ENCODE results near the gene SOX5.
"Not testable (repeated sequence)": the region's sequence is repeated elsewhere in the genome, so short reads cannot be mapped to it uniquely, and the experiment has no call there.

The SOX5 gene

GRCh38 chr12:23731493-23731892 is 218.0 kb downstream of the SOX5 start:
- Mint-ChIP-seq H3K27me3 (no peaks in the 10 kb centered on the region), H3K4me3 (no peak overlapping the region), H3K27ac (no peak overlapping the region), H3K9me3 (peaks cover 6% of the 10 kb centered on the region), H3K4me1 (no peaks in the 10 kb centered on the region), H3K36me3 (ENCODE audit: low read depth) (no peaks in the 10 kb centered on the region)
- ATAC-seq (no peak), DNase-seq (no peak)

DNA sequence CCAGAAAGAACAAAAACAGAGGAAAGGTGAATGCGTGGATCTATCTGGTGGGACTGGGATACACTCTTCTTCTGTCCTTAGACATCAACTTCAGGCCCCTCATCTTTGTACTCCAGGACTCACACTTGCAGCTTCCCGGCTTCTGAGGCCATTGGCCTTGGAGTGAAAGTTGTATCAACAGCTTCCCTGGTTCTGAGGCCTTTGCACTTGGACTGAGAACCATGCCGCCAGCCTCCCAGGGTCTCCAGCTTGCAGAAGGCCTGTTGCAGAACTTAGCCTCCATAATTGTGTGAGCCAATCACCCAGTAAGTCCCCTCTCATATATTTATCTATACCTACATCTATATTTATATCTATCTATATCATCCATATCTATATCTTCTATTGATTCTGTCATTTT is 218.4 kb downstream of the SOX5 start:
- no peaks in the 10 kb centered on the region for H3K4me1 Mint-ChIP-seq
- H3K36me3 Mint-ChIP-seq (ENCODE audit: low read depth), result no peaks in the 10 kb centered on the region
- no peak overlapping the region for H3K4me3 Mint-ChIP-seq
- DNase-seq (no peak), ATAC-seq (no peak)
- peaks cover 6% of the 10 kb centered on the region for H3K9me3 Mint-ChIP-seq
- no peak overlapping the region for H3K27ac Mint-ChIP-seq
- no peaks in the 10 kb centered on the region for H3K27me3 Mint-ChIP-seq

DNA sequence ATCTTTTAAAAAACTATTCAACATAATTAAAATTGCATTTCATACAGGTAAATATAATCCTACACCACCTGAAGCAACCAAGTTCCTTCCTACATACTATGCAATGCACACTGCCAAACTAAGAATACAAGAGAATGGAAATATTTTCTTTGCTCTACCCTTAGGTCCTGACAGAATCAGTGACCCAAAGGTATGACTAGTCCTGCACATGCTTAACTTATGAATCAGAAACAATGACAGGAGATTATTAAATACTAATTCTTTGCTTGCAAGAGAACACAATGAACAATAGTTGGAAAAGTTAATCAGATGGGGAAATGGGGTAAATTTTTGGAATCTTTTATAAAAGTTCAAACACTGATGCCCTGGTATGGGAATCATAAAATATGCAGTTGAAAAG is 220.1 kb downstream of the SOX5 start:
- DNase-seq (no peak), ATAC-seq (no peak)
- no peaks in the 10 kb centered on the region for H3K4me1 Mint-ChIP-seq
- no peak overlapping the region for H3K27ac Mint-ChIP-seq
- no peaks in the 10 kb centered on the region for H3K27me3 Mint-ChIP-seq
- H3K4me3 Mint-ChIP-seq, result no peak overlapping the region
- H3K9me3 Mint-ChIP-seq, result no peaks in the 10 kb centered on the region
- H3K36me3 Mint-ChIP-seq (ENCODE audit: low read depth), result no peaks in the 10 kb centered on the region

GRCh38 chr12:23726646-23727045 is 222.8 kb downstream of the SOX5 start:
- Mint-ChIP-seq H3K27ac (no peak overlapping the region), H3K36me3 (ENCODE audit: low read depth) (no peaks in the 10 kb centered on the region), H3K4me3 (no peak overlapping the region), H3K4me1 (no peaks in the 10 kb centered on the region), H3K9me3 (no peaks in the 10 kb centered on the region), H3K27me3 (no peaks in the 10 kb centered on the region)
- ATAC-seq (no peak), DNase-seq (no peak)

DNA sequence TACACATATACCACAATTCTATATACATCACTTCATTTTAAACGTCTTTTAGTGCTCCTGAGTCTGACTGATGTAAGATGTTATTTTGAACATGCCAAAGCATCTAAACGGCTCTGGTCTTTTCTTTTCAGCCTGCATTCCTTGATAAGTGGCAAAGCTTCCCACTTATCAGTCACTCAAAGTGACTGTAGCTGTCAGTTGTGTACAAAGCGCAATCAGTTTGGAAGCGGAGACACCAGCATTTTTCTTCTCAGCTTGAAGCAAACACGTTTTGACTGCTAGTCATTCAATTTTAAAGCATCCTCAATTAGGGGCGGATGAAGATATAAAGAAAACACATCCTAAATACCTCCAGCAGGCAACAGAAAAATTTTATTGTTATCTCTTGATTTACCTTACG is 226.8 kb downstream of the SOX5 start:
- no peaks in the 10 kb centered on the region for H3K27me3 Mint-ChIP-seq
- ATAC-seq (no peak), DNase-seq (no peak)
- H3K9me3 Mint-ChIP-seq, result no peaks in the 10 kb centered on the region
- H3K36me3 Mint-ChIP-seq (ENCODE audit: low read depth), result no peaks in the 10 kb centered on the region
- no peak overlapping the region for H3K4me3 Mint-ChIP-seq
- H3K27ac Mint-ChIP-seq, result no peak overlapping the region
- no peaks in the 10 kb centered on the region for H3K4me1 Mint-ChIP-seq

DNA sequence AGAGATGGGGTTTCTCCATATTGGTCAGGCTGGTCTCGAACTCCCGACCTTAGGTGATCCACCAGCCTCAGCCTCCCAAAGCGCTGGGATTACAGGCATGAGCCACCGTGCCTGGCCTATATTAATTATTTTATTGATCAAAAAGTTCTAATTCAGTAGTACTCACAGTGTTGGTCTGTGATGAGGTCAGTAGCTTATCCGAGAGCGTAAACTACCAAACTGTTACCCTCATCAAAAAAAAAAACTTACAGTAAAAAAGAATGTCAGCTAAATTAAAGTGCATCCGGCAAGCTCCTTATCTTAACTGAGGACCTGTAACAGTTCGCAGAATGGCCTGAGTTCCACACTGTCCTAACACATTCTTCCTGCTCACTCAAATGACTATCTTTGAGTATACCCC is 228.2 kb downstream of the SOX5 start:
- H3K27me3 Mint-ChIP-seq, result no peaks in the 10 kb centered on the region
- ATAC-seq (no peak), DNase-seq (no peak)
- no peaks in the 10 kb centered on the region for H3K36me3 Mint-ChIP-seq (ENCODE audit: low read depth)
- H3K4me1 Mint-ChIP-seq, result no peaks in the 10 kb centered on the region
- no peaks in the 10 kb centered on the region for H3K9me3 Mint-ChIP-seq
- H3K4me3 Mint-ChIP-seq, result no peak overlapping the region
- no peak overlapping the region for H3K27ac Mint-ChIP-seq

GRCh38 chr12:23719493-23719892 is 230.0 kb downstream of the SOX5 start:
- no peaks in the 10 kb centered on the region for H3K27me3 Mint-ChIP-seq
- H3K27ac Mint-ChIP-seq, result no peak overlapping the region
- no peaks in the 10 kb centered on the region for H3K4me1 Mint-ChIP-seq
- H3K4me3 Mint-ChIP-seq, result no peak overlapping the region
- no peaks in the 10 kb centered on the region for H3K9me3 Mint-ChIP-seq
- DNase-seq (no peak), ATAC-seq (no peak)
- no peaks in the 10 kb centered on the region for H3K36me3 Mint-ChIP-seq (ENCODE audit: low read depth)

DNA sequence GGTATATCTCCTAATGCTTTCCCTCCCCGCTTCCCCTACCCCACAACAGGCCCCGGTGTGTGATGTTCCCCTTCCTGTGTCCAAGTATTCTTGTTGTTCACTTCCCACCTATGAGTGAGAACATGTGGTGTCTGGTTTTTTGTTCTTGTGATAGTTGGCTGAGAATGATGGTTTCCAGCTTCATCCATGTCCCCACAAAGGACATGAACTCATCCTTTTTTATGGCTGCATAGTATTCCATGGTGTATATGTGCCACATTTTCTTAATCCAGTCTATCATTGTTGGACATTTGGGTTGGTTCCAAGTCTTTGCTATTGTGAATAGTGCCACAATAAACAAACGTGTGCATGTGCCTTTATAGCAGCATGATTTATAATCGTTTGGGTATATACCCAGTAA is 239.1 kb downstream of the SOX5 start:
- not testable (repeated sequence) for H3K36me3 Mint-ChIP-seq (ENCODE audit: low read depth); H3K4me3 Mint-ChIP-seq; H3K9me3 Mint-ChIP-seq; H3K4me1 Mint-ChIP-seq; DNase-seq; H3K27ac Mint-ChIP-seq; H3K27me3 Mint-ChIP-seq; ATAC-seq

- Mint-ChIP-seq H3K4me1 (no peaks in the 10 kb centered on the region), H3K27me3 (no peaks in the 10 kb centered on the region), H3K27ac (no peak overlapping the region), H3K4me3 (no peak overlapping the region), H3K9me3 (no peaks in the 10 kb centered on the region), H3K36me3 (ENCODE audit: low read depth) (no peaks in the 10 kb centered on the region)
- DNase-seq, result no peak
- no peak for ATAC-seq
Measured at GRCh38 chr12:23708185-23708837, 241.2 kb downstream of the SOX5 start.

GRCh38 chr12:23707270-23707669 is 242.2 kb downstream of the SOX5 start:
- Mint-ChIP-seq H3K27ac (no peak overlapping the region), H3K27me3 (no peaks in the 10 kb centered on the region), H3K4me1 (no peaks in the 10 kb centered on the region), H3K36me3 (ENCODE audit: low read depth) (no peaks in the 10 kb centered on the region), H3K9me3 (no peaks in the 10 kb centered on the region), H3K4me3 (no peak overlapping the region)
- no peak for ATAC-seq
- no peak for DNase-seq

GRCh38 chr12:23704992-23705943 is 244.2 kb downstream of the SOX5 start:
- ATAC-seq (no peak), DNase-seq (no peak)
- no peaks in the 10 kb centered on the region for H3K36me3 Mint-ChIP-seq (ENCODE audit: low read depth)
- no peaks in the 10 kb centered on the region for H3K9me3 Mint-ChIP-seq
- no peak overlapping the region for H3K27ac Mint-ChIP-seq
- H3K27me3 Mint-ChIP-seq, result no peaks in the 10 kb centered on the region
- no peak overlapping the region for H3K4me3 Mint-ChIP-seq
- H3K4me1 Mint-ChIP-seq, result no peaks in the 10 kb centered on the region

DNA sequence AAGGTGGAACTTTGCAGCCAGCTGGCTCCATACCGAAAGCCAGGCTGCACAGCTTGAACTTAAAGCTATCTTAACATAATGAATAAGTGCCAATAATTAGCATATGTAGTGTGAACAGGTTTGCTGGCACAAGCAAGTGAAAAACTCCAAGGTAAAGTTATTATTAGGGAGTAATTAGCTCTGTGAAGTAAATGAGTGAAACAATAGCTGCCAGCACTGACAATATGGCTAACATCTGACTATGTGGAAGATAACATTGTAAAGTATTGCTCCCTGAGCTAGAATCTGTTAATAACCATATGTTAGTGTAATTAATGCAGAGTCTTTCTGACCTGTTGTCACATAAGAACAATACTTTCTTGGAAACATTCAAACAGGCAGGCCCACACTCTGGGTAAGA is 246.4 kb downstream of the SOX5 start:
- H3K4me3 Mint-ChIP-seq, result no peak overlapping the region
- H3K9me3 Mint-ChIP-seq, result no peaks in the 10 kb centered on the region
- no peak overlapping the region for H3K27ac Mint-ChIP-seq
- no peaks in the 10 kb centered on the region for H3K4me1 Mint-ChIP-seq
- ATAC-seq (no peak), DNase-seq (no peak)
- H3K27me3 Mint-ChIP-seq, result no peaks in the 10 kb centered on the region
- no peaks in the 10 kb centered on the region for H3K36me3 Mint-ChIP-seq (ENCODE audit: low read depth)

- DNase-seq, result no peak
- Mint-ChIP-seq H3K27ac (no peak overlapping the region), H3K27me3 (no peaks in the 10 kb centered on the region), H3K9me3 (no peaks in the 10 kb centered on the region), H3K36me3 (ENCODE audit: low read depth) (no peaks in the 10 kb centered on the region), H3K4me3 (no peak overlapping the region), H3K4me1 (no peaks in the 10 kb centered on the region)
- ATAC-seq, result no peak
Measured at GRCh38 chr12:23699031-23699430, 250.4 kb downstream of the SOX5 start.

DNA sequence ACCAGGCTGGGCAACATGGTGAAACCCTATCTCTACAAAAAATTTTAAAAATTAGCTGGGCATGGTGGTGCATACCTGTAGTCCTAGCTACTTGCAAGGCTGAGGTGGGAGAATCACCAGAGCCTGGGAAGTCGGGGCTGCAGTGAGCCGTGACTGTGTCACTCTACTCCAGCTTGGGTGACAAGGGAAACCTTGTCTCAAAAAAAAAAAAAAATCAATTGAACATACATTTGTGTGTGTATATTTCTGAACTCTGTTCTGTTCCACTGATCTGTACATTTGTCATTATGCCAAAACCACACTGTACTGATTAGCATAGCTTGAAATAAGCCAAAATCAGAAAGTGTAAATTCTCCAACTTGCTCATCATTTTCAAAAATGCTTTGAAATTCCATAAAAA is 254.6 kb downstream of the SOX5 start:
- Mint-ChIP-seq H3K27me3 (no peaks in the 10 kb centered on the region), H3K9me3 (no peaks in the 10 kb centered on the region), H3K27ac (no peak overlapping the region), H3K4me3 (no peak overlapping the region), H3K4me1 (no peaks in the 10 kb centered on the region), H3K36me3 (ENCODE audit: low read depth) (no peaks in the 10 kb centered on the region)
- DNase-seq (no peak), ATAC-seq (no peak)

- no peaks in the 10 kb centered on the region for H3K36me3 Mint-ChIP-seq (ENCODE audit: low read depth)
- H3K9me3 Mint-ChIP-seq, result no peaks in the 10 kb centered on the region
- no peaks in the 10 kb centered on the region for H3K4me1 Mint-ChIP-seq
- H3K27ac Mint-ChIP-seq, result no peak overlapping the region
- ATAC-seq, result no peak
- DNase-seq, result no peak
- H3K4me3 Mint-ChIP-seq, result no peak overlapping the region
- no peaks in the 10 kb centered on the region for H3K27me3 Mint-ChIP-seq
Measured at GRCh38 chr12:23694307-23694706, 255.2 kb downstream of the SOX5 start.
